OCI-LY3 (cell line): ENCODE results near the gene TOGARAM1.

Source experiments
- H2AFZ ChIP-seq: fragments of 200-600, 300-600 bp; shearing (Covaris generic); 2 replicates; pipeline ENCODE4 v1.6.0; 2014; ENCODE audit warnings: antibody characterized with exemption, low read depth, low read length
- H3K27ac ChIP-seq: fragments of 200-600, 300-600 bp; sonication (generic); 2 replicates; pipeline ENCODE4 v1.5.1; 2014; ENCODE audit warnings: mild to moderate bottlenecking, low read length, moderate library complexity, mixed read lengths
- H3K27me3 ChIP-seq: fragments of 200-600, 300-600 bp; sonication (generic); 2 replicates; pipeline ENCODE4 v1.6.1; 2014; ENCODE audit warnings: low read depth, low read length, mixed read lengths
- H3K36me3 ChIP-seq: fragments of 200-600, 300-600 bp; sonication (generic); replicated peaks from 2 replicates; pipeline ENCODE3; 2014; ENCODE audit warnings: low read depth, low read length, mixed read lengths
- H3K4me1 ChIP-seq: fragments of 300-600, 200-600 bp; sonication (generic); 2 replicates; pipeline ENCODE4 v1.6.1; 2014; ENCODE audit warnings: low read length, mixed read lengths
- H3K4me2 ChIP-seq: fragments of 200-600, 300-600 bp; sonication (generic); 2 replicates; pipeline ENCODE4 v1.6.1; 2014; ENCODE audit warnings: low read length, mixed read lengths
- H3K4me3 ChIP-seq: fragments of 300-600, 200-600 bp; sonication (generic); 2 replicates; pipeline ENCODE4 v1.5.1; 2014; ENCODE audit warnings: antibody characterized with exemption, mild to moderate bottlenecking, low read length, moderate library complexity
- H3K79me2 ChIP-seq: fragments of 300-600, 200-600 bp; shearing (Covaris generic); 2 replicates; pipeline ENCODE4 v1.6.1; 2014; ENCODE audit warnings: mild to moderate bottlenecking, low read length, mixed read lengths
- H3K9ac ChIP-seq: fragments of 300-600, 200-600 bp; shearing (Covaris generic); 2 replicates; pipeline ENCODE4 v1.6.0; 2014; ENCODE audit warnings: mild to moderate bottlenecking, low read length, moderate library complexity
- H3K9me3 ChIP-seq: fragments of 200-600, 300-600 bp; shearing (Covaris generic); 2 replicates; pipeline ENCODE4 v1.6.1; 2014; ENCODE audit warnings: low read length, mixed read lengths; ENCODE audit not compliant: insufficient read depth
- H4K20me1 ChIP-seq: fragments of 200-600, 300-600 bp; sonication (generic); 2 replicates; pipeline ENCODE4 v1.6.1; 2016; ENCODE audit warnings: low read length, mixed read lengths; ENCODE audit not compliant: insufficient read depth
- EZH2phosphoT487 ChIP-seq: fragments of 200-600 bp; shearing (Covaris generic); IDR thresholded peaks from 2 replicates; pipeline ENCODE4 v1.6.1; 2018; ENCODE audit warnings: antibody characterized with exemption, mixed run types, low read depth
- TF ChIP-seq, protein P1 (sequence below): fragments of 200-600, 300-600 bp; sonication (generic); IDR thresholded peaks from 2 replicates; pipeline ENCODE4 v1.5.1; 2014; ENCODE audit warnings: antibody characterized with exemption, low read length, low read depth

Gene TOGARAM1

DNA sequence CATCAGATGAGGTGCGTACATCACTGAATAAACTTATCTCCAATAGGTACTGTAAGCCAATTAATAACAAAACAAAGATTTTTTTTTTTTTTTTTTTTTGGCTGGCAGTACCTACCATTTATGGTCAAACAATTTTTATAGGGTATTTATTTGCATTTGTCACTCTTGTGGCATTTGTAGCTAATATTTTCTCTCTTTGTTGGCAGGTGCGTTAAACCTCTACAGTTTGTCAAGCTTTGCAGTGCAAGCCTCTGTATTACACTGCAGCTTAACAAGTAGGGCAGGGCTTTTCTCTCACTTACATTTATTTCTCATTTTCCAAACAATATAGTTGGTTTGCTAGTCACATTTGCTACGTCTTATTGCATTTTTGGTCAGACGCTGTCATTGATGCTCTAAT, 134.2 kb downstream of the TOGARAM1 start:
- H3K9ac ChIP-seq, result no peak overlapping the region
- H2AFZ ChIP-seq, result no peak overlapping the region
- H3K79me2 ChIP-seq, result peaks cover 62% of the 10 kb centered on the region
- H3K4me1 ChIP-seq, result peaks cover 11% of the 10 kb centered on the region
- H3K4me2 ChIP-seq, result no peak overlapping the region
- no peak overlapping the region for H3K27ac ChIP-seq
- H3K36me3 ChIP-seq, result peaks cover 57% of the 10 kb centered on the region
- H3K4me3 ChIP-seq, result no peak overlapping the region
- peaks cover 16% of the 10 kb centered on the region; the same call in 1 of the 2 replicates for H4K20me1 ChIP-seq
- no peaks in the 10 kb centered on the region for H3K9me3 ChIP-seq
- no peaks in the 10 kb centered on the region for H3K27me3 ChIP-seq
- TF ChIP-seq EZH2phosphoT487, result no peak
- TF ChIP-seq, protein P1, sequence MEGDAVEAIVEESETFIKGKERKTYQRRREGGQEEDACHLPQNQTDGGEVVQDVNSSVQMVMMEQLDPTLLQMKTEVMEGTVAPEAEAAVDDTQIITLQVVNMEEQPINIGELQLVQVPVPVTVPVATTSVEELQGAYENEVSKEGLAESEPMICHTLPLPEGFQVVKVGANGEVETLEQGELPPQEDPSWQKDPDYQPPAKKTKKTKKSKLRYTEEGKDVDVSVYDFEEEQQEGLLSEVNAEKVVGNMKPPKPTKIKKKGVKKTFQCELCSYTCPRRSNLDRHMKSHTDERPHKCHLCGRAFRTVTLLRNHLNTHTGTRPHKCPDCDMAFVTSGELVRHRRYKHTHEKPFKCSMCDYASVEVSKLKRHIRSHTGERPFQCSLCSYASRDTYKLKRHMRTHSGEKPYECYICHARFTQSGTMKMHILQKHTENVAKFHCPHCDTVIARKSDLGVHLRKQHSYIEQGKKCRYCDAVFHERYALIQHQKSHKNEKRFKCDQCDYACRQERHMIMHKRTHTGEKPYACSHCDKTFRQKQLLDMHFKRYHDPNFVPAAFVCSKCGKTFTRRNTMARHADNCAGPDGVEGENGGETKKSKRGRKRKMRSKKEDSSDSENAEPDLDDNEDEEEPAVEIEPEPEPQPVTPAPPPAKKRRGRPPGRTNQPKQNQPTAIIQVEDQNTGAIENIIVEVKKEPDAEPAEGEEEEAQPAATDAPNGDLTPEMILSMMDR, result no peak

DNA sequence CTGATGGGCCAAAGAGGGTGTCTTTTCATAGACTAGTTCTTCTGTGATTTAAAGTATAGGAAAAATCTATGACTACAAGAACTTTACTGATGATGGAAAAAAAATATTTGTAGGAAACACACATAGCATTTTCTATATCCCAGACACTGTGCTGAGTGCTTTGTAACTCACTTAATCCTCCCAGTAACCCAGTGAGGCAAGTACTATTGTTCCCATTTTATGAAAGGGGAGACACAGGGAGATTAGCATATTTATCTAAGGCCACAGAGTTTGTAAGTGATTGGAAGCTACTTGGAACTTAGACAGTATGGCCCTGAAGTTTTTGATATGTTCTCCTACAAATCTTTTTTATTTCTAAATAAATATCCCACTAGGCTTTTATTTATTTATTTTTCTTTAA, 141.8 kb downstream of the TOGARAM1 start:
- H3K4me2 ChIP-seq, result no peak overlapping the region
- H2AFZ ChIP-seq, result no peak overlapping the region
- H3K4me3 ChIP-seq, result no peak overlapping the region
- H3K36me3 ChIP-seq, result peaks cover 59% of the 10 kb centered on the region
- H4K20me1 ChIP-seq, result no peaks in the 10 kb centered on the region
- no peak overlapping the region for H3K9ac ChIP-seq
- H3K27ac ChIP-seq, result no peak overlapping the region
- H3K4me1 ChIP-seq, result no peaks in the 10 kb centered on the region
- TF ChIP-seq EZH2phosphoT487, result no peak
- TF ChIP-seq, protein P1, result no peak
- no peaks in the 10 kb centered on the region for H3K27me3 ChIP-seq
- H3K9me3 ChIP-seq, result no peaks in the 10 kb centered on the region
- peaks cover 19% of the 10 kb centered on the region; the same call in 1 of the 2 replicates for H3K79me2 ChIP-seq

DNA sequence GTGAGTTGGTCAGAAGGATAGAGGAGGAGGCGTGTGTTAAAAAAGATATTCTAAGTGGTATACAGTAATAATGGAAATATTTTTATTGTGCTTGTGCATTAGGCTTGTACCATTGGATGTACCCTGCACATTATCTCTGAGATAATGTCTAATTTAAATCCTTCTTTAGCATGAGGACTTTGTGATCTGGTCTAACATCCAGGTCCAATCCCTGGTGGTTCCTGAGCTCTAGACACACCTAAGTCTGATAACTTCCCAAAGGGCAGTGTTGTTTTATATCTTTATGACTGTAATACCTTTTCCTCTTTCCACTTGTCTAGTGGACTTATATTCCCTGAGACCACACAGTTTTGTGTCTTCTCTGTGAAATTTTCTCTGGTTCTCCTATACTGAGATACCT, 142.6 kb downstream of the TOGARAM1 start:
- Histone ChIP-seq H3K27ac (no peak overlapping the region), H3K4me2 (no peak overlapping the region), H3K9me3 (no peaks in the 10 kb centered on the region), H3K4me3 (no peak overlapping the region), H3K27me3 (no peaks in the 10 kb centered on the region), H3K4me1 (no peaks in the 10 kb centered on the region), H4K20me1 (no peaks in the 10 kb centered on the region), H3K36me3 (peaks cover 62% of the 10 kb centered on the region), H2AFZ (no peak overlapping the region), H3K9ac (no peak overlapping the region), H3K79me2 (peaks cover 18% of the 10 kb centered on the region; the same call in 1 of the 2 replicates)
- no peak for TF ChIP-seq EZH2phosphoT487
- TF ChIP-seq, protein P1, result no peak

DNA sequence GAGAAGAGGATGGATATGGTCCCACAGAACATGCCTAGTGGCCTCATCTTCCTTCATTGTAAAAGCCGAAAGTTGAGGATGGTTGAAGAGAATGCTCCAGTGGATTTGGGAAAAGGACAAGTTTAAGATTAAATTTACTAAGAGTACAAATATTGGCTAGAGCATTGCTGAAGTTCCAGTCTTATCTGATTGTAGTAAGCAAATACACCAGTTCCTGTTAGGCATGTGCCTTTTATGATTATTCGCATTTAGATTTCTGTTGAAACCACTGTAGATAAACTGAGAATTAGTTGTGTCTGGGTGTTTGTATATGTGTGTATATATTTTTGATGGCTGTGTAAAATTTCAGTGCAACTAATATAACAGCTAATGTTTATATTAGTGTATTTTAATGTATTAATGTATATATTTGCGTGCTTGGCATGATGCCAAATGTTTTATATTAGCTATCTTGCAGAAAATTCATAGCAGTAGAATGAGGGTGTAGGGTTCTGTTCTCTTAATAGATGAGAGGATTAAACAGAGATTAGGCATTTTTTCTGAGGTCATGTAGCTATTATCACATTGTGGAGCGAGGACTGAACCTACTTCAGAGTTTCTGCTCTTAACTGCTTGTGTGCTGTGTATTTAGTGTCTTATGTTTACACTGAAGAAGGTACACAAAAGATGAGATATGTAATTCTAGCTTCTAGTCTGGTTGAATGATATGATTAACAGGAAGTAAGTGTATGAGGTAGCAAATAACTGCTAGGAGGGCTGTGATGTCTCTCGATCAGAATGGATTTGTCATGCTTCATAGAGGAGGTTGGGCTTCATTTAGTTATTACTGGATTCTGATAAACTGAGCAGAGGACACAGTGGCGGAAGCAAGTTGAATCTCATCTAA, 151.1 kb downstream of the TOGARAM1 start:
- H3K36me3 ChIP-seq, result peaks cover 65% of the 10 kb centered on the region
- H3K4me2 ChIP-seq, result no peak overlapping the region

More for the DNA sequence above, 151.1 kb downstream of the TOGARAM1 start:
- peaks cover 9% of the 10 kb centered on the region for H3K79me2 ChIP-seq
- H2AFZ ChIP-seq, result no peak overlapping the region
- no peak overlapping the region for H3K9ac ChIP-seq
- H3K4me1 ChIP-seq, result no peaks in the 10 kb centered on the region
- no peaks in the 10 kb centered on the region for H4K20me1 ChIP-seq
- no peak overlapping the region for H3K27ac ChIP-seq
- no peaks in the 10 kb centered on the region for H3K9me3 ChIP-seq
- no peak overlapping the region for H3K4me3 ChIP-seq
- TF ChIP-seq EZH2phosphoT487, result no peak
- TF ChIP-seq, protein P1, result no peak
- H3K27me3 ChIP-seq, result no peaks in the 10 kb centered on the region
